ENCODE data around the gene CDH15.

GRCh38 chr16:89132194-89133005 lies 39.1 kb upstream of the CDH15 start:
- TF ChIP-seq, protein P1, sequence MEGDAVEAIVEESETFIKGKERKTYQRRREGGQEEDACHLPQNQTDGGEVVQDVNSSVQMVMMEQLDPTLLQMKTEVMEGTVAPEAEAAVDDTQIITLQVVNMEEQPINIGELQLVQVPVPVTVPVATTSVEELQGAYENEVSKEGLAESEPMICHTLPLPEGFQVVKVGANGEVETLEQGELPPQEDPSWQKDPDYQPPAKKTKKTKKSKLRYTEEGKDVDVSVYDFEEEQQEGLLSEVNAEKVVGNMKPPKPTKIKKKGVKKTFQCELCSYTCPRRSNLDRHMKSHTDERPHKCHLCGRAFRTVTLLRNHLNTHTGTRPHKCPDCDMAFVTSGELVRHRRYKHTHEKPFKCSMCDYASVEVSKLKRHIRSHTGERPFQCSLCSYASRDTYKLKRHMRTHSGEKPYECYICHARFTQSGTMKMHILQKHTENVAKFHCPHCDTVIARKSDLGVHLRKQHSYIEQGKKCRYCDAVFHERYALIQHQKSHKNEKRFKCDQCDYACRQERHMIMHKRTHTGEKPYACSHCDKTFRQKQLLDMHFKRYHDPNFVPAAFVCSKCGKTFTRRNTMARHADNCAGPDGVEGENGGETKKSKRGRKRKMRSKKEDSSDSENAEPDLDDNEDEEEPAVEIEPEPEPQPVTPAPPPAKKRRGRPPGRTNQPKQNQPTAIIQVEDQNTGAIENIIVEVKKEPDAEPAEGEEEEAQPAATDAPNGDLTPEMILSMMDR (IDR thresholded peaks at IDR 0.05; ENCODE audit: insufficient read depth, low read length, poor library complexity, severe bottlenecking): no peak
- TF ChIP-seq EZH2phosphoT487 (conservative IDR thresholded peaks at IDR 0.05; ENCODE audit: low read length): no peak

Data from SU-DHL-6 (cell line).